ENCODE measurements around the gene PNMA6F.

DNA sequence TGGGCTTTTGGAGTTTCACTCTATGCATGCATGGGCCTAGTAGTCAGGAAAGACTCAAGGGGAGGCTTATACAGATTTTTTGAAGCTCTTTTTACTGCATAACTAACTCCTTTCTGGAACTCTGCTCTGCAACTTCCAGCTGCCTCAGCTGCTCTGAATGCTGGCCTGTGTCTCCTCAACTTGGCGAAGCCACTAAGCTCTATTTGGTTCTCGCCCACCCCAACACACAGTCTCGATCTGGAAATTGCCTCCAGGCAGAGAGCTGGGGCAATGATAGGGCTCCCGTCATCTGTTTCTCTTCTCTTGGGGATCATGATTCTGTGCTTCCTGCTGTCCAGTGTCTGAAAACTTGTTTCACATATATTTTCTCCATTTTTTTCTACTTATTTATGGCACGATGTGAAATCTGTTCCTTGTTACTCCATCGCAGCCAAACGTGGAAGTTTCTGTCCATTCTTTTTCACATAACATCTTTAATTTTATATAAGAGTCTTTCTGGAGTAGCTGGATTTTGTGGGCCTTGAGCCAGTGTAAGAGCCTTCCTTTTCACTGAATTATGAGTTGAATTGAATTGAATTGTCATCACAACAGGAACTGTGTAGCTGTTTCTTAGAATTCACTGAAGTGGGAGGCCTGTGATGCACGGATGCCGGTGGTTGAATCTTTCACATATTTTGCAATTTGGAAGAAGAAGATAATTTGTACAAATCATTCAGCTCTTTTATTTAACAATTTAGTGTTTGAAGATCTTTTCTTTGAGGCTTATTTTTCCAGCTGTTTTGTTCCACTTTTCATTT lies 21.4 kb upstream of the PNMA6F start:
- TF ChIP-seq, protein P1, sequence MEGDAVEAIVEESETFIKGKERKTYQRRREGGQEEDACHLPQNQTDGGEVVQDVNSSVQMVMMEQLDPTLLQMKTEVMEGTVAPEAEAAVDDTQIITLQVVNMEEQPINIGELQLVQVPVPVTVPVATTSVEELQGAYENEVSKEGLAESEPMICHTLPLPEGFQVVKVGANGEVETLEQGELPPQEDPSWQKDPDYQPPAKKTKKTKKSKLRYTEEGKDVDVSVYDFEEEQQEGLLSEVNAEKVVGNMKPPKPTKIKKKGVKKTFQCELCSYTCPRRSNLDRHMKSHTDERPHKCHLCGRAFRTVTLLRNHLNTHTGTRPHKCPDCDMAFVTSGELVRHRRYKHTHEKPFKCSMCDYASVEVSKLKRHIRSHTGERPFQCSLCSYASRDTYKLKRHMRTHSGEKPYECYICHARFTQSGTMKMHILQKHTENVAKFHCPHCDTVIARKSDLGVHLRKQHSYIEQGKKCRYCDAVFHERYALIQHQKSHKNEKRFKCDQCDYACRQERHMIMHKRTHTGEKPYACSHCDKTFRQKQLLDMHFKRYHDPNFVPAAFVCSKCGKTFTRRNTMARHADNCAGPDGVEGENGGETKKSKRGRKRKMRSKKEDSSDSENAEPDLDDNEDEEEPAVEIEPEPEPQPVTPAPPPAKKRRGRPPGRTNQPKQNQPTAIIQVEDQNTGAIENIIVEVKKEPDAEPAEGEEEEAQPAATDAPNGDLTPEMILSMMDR (IDR thresholded peaks at IDR 0.05; ENCODE audit: low read depth, low read length, poor library complexity, severe bottlenecking): no peak
- no peak for TF ChIP-seq EZH2phosphoT487 (IDR thresholded peaks at IDR 0.05; ENCODE audit: borderline replicate concordance, low read length)
